T-cell (primary cell): ENCODE results near the gene CELF4. TPM values are rescaled to one million over a fixed set of nuclear protein-coding genes. Genes with fewer than 3 reads are reported as not detected.
A peak's percentile ranks its signal among the peaks of the same experiment; 100 is the strongest.

ENCODE experiments used
- ATAC-seq, 4 experiments: fragments of 200-7000 bp in 3 of 4; fragments of 150-1000 bp in 1 of 4; cut with Tn5 transposase; replicated peaks in 1 of 4; 1 replicate in 3 of 4; 2 replicates in 1 of 4; pipeline ENCODE4 v1.10.0; 2021; ENCODE audit warnings: moderate library complexity in 3 of 4, mild to moderate bottlenecking in 2 of 4, moderate number of reproducible peaks in 1 of 4
- CTCF ChIA-PET, 2 donors: fragments of 300-600 bp; sonication (Branson Sonifier 250); formaldehyde crosslinking; loops; one replicate each; lab custom pipeline; 2022; ENCODE audit warnings: antibody characterized with exemption in 2 of 2; lab: Charles Lee
- POLR2A ChIA-PET, 2 donors: fragments of 300-600 bp; sonication (Branson Sonifier 250); formaldehyde crosslinking; loops; one replicate each; lab custom pipeline; 2022; ENCODE audit warnings: antibody characterized with exemption in 2 of 2; lab: Charles Lee
- DNase-seq, 35 experiments: peaks; one replicate each; pipeline versions ENCODE4 v3.0.0 to v3.0.0-alpha.2; 2013 to 2023
- H3K27ac ChIP-seq: one replicate; pipeline ENCODE4 v1.5.1; 2013; ENCODE audit warnings: low read length
- H3K27me3 ChIP-seq, 2 experiments: replicated peaks in 1 of 2; 1 replicate in 1 of 2; 2 replicates in 1 of 2; pipeline versions ENCODE4 v1.6.1 to v1.7.0; 2013; ENCODE audit warnings: low read length in 1 of 2, mixed read lengths in 1 of 2; ENCODE audit not compliant: control insufficient read depth in 2 of 2, insufficient read depth in 2 of 2; ENCODE audit errors: extremely low read depth in 1 of 2
- H3K36me3 ChIP-seq, 2 donors: 1 replicate in 1 of 2; 2 replicates in 1 of 2; pipeline versions ENCODE4 v1.6.1 to v1.7.0; 2013; ENCODE audit warnings: low read length in 1 of 2; ENCODE audit not compliant: control insufficient read depth in 2 of 2, insufficient read depth in 1 of 2; ENCODE audit errors: extremely low read depth in 1 of 2
- H3K4me1 ChIP-seq, 2 experiments: 1 replicate in 1 of 2; 2 replicates in 1 of 2; pipeline versions ENCODE4 v1.6.1 to v1.7.0; 2013; ENCODE audit warnings: low read length in 2 of 2, mixed read lengths in 1 of 2; ENCODE audit not compliant: insufficient read depth in 2 of 2, control insufficient read depth in 1 of 2; ENCODE audit errors: extremely low read depth in 1 of 2
- H3K4me3 ChIP-seq, 2 donors: 1 replicate in 1 of 2; 2 replicates in 1 of 2; pipeline versions ENCODE4 v1.5.1 to v1.7.0; 2013; ENCODE audit warnings: mild to moderate bottlenecking in 2 of 2, low read length in 1 of 2, moderate library complexity in 1 of 2; ENCODE audit not compliant: control insufficient read depth in 1 of 2; ENCODE audit errors: extremely low read depth in 1 of 2
- H3K9me3 ChIP-seq: 2 replicates; pipeline ENCODE4 v1.7.0; 2013
- H3K27ac Mint-ChIP-seq, 2 donors: one replicate each; pipeline ENCODE4 v1.8.0; 2020 to 2021; ENCODE audit warnings: mild to moderate bottlenecking in 2 of 2, mixed read lengths in 2 of 2
- H3K27me3 Mint-ChIP-seq, 2 donors: one replicate each; pipeline ENCODE4 v1.8.0; 2021 to 2022; ENCODE audit warnings: mixed read lengths in 2 of 2
- H3K36me3 Mint-ChIP-seq: one replicate; pipeline ENCODE4 v1.8.0; 2021; ENCODE audit warnings: mixed read lengths
- H3K4me1 Mint-ChIP-seq, 3 donors: one replicate each; pipeline ENCODE4 v1.8.0; 2020 to 2022; ENCODE audit warnings: mixed read lengths in 3 of 3, mild to moderate bottlenecking in 1 of 3
- H3K4me3 Mint-ChIP-seq, 3 donors: one replicate each; pipeline ENCODE4 v1.8.0; 2020 to 2022; ENCODE audit warnings: mild to moderate bottlenecking in 3 of 3, mixed read lengths in 3 of 3, moderate library complexity in 3 of 3
- H3K9me3 Mint-ChIP-seq, 3 donors: one replicate each; pipeline ENCODE4 v1.8.0; 2020 to 2022; ENCODE audit warnings: mixed read lengths in 3 of 3
- WGBS: methylation state at CpG from one replicate; pipeline ENCODE4 v1.1.5; 2013; ENCODE audit warnings: missing lambda C conversion rate; ENCODE audit not compliant: insufficient coverage; 5-methylcytosine and 5-hydroxymethylcytosine counted together
- total RNA-seq, 35 experiments: library from RNA in 6 of 35; stranded (reverse) in 6 of 35; fragments of 120-200 nt in 1 of 35; gene quantifications; one replicate each; pipeline versions ENCODE4 v1.2.1 to v1.2.4 and lab custom pipeline; 2013 to 2026

CELF4 gene
- total RNA-seq, 5 donors from 2014 or later (not counting 1 experiment from before 2014, with no cell fraction given), result not detected

DNA sequence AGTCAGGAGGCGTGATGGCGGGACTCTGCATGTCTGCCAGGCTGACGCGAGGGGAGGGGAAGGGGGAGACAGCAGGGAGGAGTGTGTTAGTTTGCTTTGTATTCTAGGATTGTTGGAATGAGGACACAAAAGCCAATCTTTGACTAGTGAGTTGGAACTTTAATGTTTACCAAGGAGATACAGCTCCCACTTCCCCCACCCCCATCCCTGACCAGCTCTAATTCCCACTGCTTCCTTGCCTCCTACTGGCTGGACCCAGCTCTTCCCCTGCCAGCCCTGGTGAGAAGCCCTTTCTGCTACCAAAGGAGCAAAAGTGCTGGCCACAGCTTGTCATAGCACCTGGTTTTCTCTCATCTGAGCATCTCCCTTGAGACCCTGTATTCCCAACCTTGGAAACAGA is 84.5 kb downstream of the CELF4 start:
- DNase-seq (no peak), ATAC-seq (no peak)
- no peak overlapping the region for H3K4me3 ChIP-seq
- WGBS, result no CpG with 5 or more reads among the region's 4 CpGs
- ChIA-PET CTCF (no interaction called here), POLR2A (no interaction called here)
- Mint-ChIP-seq H3K4me1 (peaks cover 5 to 6% (median 5%) of the 10 kb centered on the region in 3 donors), H3K27me3 (peaks cover 26 to 53% of the 10 kb centered on the region in 2 donors), H3K9me3 (peaks cover 0 to 6% (median 0%) of the 10 kb centered on the region in 3 donors), H3K27ac (no peak overlapping the region), H3K36me3 (no peaks in the 10 kb centered on the region), H3K4me3 (no peak overlapping the region)
- peaks cover 13 to 47% of the 10 kb centered on the region in 2 experiments for H3K27me3 ChIP-seq
- H3K9me3 ChIP-seq, result no peaks in the 10 kb centered on the region
- no peaks in the 10 kb centered on the region for H3K4me1 ChIP-seq
- H3K36me3 ChIP-seq, result no peaks in the 10 kb centered on the region
- H3K27ac ChIP-seq, result no peak overlapping the region

GRCh38 chr18:37476611-37477295 is 88.8 kb downstream of the CELF4 start:
- Histone ChIP-seq H3K4me1 (no peaks in the 10 kb centered on the region), H3K9me3 (no peaks in the 10 kb centered on the region), H3K27me3 (peaks cover 0 to 37% of the 10 kb centered on the region in 2 experiments), H3K27ac (no peak overlapping the region), H3K36me3 (no peaks in the 10 kb centered on the region), H3K4me3 (no peak overlapping the region)
- no peak for DNase-seq
- CTCF ChIA-PET, result no interaction called here
- Mint-ChIP-seq H3K4me3 (no peak overlapping the region), H3K9me3 (peaks cover 0 to 2% (median 0%) of the 10 kb centered on the region in 3 donors), H3K36me3 (no peaks in the 10 kb centered on the region), H3K27me3 (peaks cover 3 to 29% of the 10 kb centered on the region in 2 donors), H3K27ac (no peak overlapping the region), H3K4me1 (no peaks in the 10 kb centered on the region)
- WGBS, result 64% methylated on average over 20 of the region's 22 CpGs
- ATAC-seq, result no peak
- POLR2A ChIA-PET, result no interaction called here

- CTCF ChIA-PET, result no interaction called here
- no peak overlapping the region for H3K4me3 ChIP-seq
- no peaks in the 10 kb centered on the region for H3K9me3 ChIP-seq
- no peaks in the 10 kb centered on the region for H3K36me3 ChIP-seq
- Mint-ChIP-seq H3K4me3 (no peak overlapping the region), H3K9me3 (no peaks in the 10 kb centered on the region), H3K36me3 (no peaks in the 10 kb centered on the region), H3K4me1 (no peaks in the 10 kb centered on the region), H3K27ac (no peak overlapping the region), H3K27me3 (peaks cover 8 to 27% of the 10 kb centered on the region in 2 donors)
- DNase-seq, result peak in 1 of 35 experiments; percentile 1
- WGBS, result 13% methylated on average over 4 of the region's 6 CpGs
- no peaks in the 10 kb centered on the region for H3K4me1 ChIP-seq
- no peak overlapping the region for H3K27ac ChIP-seq
- no peak for ATAC-seq
- peaks cover 0 to 39% of the 10 kb centered on the region in 2 experiments for H3K27me3 ChIP-seq
- POLR2A ChIA-PET, result no interaction called here
These were observed 89.4 kb downstream of the CELF4 start for GRCh38 chr18:37476182-37476581.

DNA sequence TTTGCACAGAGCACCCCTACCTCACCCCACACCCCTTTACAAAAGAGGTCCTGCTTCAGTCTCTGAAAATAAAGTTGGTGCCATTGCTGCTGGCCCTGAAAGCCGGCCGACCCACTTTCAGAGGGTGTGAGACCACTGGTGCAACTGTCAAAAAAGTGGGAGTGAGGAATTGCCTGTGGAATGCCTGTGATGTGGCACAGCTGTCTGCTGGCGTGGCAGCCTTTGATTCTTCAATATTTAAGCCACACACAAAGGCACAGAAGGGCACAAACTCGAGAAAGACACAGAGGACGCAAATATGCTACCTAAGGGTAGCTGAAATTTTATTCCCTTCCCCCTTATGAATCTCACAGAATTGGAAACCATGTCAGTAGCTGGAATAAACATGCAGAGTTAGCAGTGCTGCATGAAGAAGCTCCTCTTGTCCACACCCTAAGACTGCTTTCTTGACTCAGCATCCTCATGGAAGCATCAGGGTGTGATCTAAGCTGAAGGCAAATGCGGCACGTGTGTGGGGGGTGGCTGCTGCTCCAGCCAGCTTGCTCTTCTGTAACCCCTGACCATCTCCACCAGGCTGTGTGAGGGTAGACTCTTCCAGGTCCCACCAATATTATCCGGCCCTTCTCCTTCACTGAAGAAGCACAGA is 92.3 kb downstream of the CELF4 start:
- H3K36me3 Mint-ChIP-seq, result no peaks in the 10 kb centered on the region
- DNase-seq (no peak), ATAC-seq (no peak)
- Histone ChIP-seq H3K36me3 (no peaks in the 10 kb centered on the region), H3K4me3 (no peak overlapping the region), H3K9me3 (no peaks in the 10 kb centered on the region), H3K27me3 (peaks cover 0 to 27% of the 10 kb centered on the region in 2 experiments), H3K27ac (no peak overlapping the region), H3K4me1 (no peaks in the 10 kb centered on the region)
- no peak overlapping the region for H3K4me3 Mint-ChIP-seq
- POLR2A ChIA-PET, result no interaction called here
- no peak overlapping the region for H3K27ac Mint-ChIP-seq
- H3K4me1 Mint-ChIP-seq, result no peaks in the 10 kb centered on the region
- peaks cover 6 to 12% of the 10 kb centered on the region in 2 donors for H3K27me3 Mint-ChIP-seq
- H3K9me3 Mint-ChIP-seq, result no peaks in the 10 kb centered on the region
- CTCF ChIA-PET, result no interaction called here
- 75% methylated on average over 2 of the region's 8 CpGs for WGBS

GRCh38 chr18:37471637-37472036 is 94.0 kb downstream of the CELF4 start:
- H3K27me3 ChIP-seq, result peaks cover 0 to 16% of the 10 kb centered on the region in 2 experiments
- CTCF ChIA-PET, result no interaction called here
- H3K27ac Mint-ChIP-seq, result no peak overlapping the region
- 73% methylated on average over 4 of the region's 6 CpGs for WGBS
- no peaks in the 10 kb centered on the region for H3K9me3 Mint-ChIP-seq
- POLR2A ChIA-PET, result no interaction called here
- H3K27me3 Mint-ChIP-seq, result peaks cover 4 to 6% of the 10 kb centered on the region in 2 donors
- ATAC-seq (no peak), DNase-seq (no peak)
- no peaks in the 10 kb centered on the region for H3K36me3 Mint-ChIP-seq
- no peak overlapping the region for H3K4me3 Mint-ChIP-seq
- no peaks in the 10 kb centered on the region for H3K4me1 ChIP-seq
- no peaks in the 10 kb centered on the region for H3K9me3 ChIP-seq
- H3K4me1 Mint-ChIP-seq, result no peaks in the 10 kb centered on the region
- no peak overlapping the region for H3K4me3 ChIP-seq
- no peaks in the 10 kb centered on the region for H3K36me3 ChIP-seq
- H3K27ac ChIP-seq, result no peak overlapping the region

DNA sequence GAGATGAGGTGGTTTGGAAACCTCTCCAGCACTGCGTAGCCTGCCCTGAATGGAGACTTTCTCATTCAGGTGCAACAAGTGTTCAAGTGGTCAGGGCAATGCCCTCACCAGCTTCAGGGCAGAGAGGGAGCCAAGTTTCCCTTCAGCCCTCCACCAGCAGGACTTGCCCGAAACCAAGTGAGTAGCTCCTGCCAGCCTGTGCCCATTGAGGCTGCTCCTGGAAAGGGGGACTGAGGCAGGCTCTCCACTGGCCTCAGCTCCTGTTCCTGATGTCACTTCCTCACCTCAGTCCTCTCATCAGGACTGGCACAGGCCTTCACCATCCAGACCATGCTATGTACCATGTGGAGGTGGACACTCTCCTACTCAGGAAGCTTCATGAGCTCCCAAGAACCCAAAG is 94.6 kb downstream of the CELF4 start:
- peaks cover 0 to 14% of the 10 kb centered on the region in 2 experiments for H3K27me3 ChIP-seq
- H3K27me3 Mint-ChIP-seq, result peaks cover 2 to 12% of the 10 kb centered on the region in 2 donors
- no peaks in the 10 kb centered on the region for H3K36me3 ChIP-seq
- no peaks in the 10 kb centered on the region for H3K36me3 Mint-ChIP-seq
- H3K4me1 ChIP-seq, result no peaks in the 10 kb centered on the region
- no peaks in the 10 kb centered on the region for H3K9me3 ChIP-seq
- H3K4me3 Mint-ChIP-seq, result no peak overlapping the region
- no peak overlapping the region for H3K27ac ChIP-seq
- H3K27ac Mint-ChIP-seq, result no peak overlapping the region
- H3K4me1 Mint-ChIP-seq, result no peaks in the 10 kb centered on the region
- no peaks in the 10 kb centered on the region for H3K9me3 Mint-ChIP-seq
- no peak overlapping the region for H3K4me3 ChIP-seq
- DNase-seq (no peak), ATAC-seq (no peak)
- WGBS, result no CpG with 5 or more reads among the region's 2 CpGs
- ChIA-PET POLR2A (no interaction called here), CTCF (no interaction called here)
